ENCODE data around the gene ATXN7.

DNA sequence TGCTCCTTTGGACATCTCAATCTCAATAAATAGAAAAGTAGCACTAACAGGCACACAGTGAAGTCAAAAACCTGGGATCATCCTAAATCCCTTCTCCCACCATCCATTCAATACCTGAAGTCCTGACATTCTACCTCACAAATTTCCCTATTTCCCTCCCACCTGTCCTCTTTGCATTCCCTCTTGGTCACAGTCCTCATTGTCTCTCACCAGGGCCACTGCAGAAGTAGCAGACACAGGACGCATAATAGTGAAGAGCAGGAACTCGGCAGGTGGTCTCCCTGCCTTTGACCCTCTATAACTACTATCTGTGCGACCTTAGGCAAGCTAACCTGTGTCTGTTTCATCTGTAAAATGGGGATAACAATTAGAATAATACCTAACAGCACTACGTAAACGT, 2.4 kb upstream of the ATXN7 start:
- TF ChIP-seq, protein P1, sequence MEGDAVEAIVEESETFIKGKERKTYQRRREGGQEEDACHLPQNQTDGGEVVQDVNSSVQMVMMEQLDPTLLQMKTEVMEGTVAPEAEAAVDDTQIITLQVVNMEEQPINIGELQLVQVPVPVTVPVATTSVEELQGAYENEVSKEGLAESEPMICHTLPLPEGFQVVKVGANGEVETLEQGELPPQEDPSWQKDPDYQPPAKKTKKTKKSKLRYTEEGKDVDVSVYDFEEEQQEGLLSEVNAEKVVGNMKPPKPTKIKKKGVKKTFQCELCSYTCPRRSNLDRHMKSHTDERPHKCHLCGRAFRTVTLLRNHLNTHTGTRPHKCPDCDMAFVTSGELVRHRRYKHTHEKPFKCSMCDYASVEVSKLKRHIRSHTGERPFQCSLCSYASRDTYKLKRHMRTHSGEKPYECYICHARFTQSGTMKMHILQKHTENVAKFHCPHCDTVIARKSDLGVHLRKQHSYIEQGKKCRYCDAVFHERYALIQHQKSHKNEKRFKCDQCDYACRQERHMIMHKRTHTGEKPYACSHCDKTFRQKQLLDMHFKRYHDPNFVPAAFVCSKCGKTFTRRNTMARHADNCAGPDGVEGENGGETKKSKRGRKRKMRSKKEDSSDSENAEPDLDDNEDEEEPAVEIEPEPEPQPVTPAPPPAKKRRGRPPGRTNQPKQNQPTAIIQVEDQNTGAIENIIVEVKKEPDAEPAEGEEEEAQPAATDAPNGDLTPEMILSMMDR (conservative IDR thresholded peaks at IDR 0.05 in 1 of 2, IDR thresholded peaks at IDR 0.05 in 1 of 2; ENCODE audit: extremely low read depth in 1 of 2, insufficient read depth in 1 of 2, low read depth in 1 of 2, low read length in 2 of 2): no peak
- TF ChIP-seq EZH2 (IDR thresholded peaks at IDR 0.05; ENCODE audit: borderline replicate concordance, low read length): no peak

All from mammary epithelial cell (primary cell).